ENCODE data around the gene GTF2A1.
A peak's percentile ranks its signal among the peaks of the same experiment; 100 is the strongest.

The GTF2A1 gene

GRCh38 chr14:81172881-81173280 is 47.9 kb downstream of the GTF2A1 start:
- no peak for DNase-seq

- DNase-seq = peak; percentile 3
Measured at GRCh38 chr14:81172353-81172752, 48.4 kb downstream of the GTF2A1 start.

DNA sequence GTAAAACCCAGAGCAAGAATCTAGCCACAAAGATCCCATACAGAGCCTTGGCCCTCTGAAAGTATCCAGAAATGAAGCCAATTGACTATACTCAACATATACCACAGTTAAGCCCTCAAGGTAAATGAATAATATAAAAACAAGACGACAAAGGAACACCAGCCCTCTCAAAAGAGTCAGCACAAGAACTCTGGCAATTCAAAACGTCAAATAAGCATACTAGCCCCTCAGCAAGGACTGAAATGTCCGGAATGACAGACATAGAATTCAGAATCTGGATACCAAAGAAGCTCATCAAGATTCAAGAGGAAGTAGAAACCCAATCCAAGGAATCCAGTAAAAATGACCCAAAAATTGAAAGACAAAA is 49.9 kb downstream of the GTF2A1 start:
- no peak for DNase-seq

DNA sequence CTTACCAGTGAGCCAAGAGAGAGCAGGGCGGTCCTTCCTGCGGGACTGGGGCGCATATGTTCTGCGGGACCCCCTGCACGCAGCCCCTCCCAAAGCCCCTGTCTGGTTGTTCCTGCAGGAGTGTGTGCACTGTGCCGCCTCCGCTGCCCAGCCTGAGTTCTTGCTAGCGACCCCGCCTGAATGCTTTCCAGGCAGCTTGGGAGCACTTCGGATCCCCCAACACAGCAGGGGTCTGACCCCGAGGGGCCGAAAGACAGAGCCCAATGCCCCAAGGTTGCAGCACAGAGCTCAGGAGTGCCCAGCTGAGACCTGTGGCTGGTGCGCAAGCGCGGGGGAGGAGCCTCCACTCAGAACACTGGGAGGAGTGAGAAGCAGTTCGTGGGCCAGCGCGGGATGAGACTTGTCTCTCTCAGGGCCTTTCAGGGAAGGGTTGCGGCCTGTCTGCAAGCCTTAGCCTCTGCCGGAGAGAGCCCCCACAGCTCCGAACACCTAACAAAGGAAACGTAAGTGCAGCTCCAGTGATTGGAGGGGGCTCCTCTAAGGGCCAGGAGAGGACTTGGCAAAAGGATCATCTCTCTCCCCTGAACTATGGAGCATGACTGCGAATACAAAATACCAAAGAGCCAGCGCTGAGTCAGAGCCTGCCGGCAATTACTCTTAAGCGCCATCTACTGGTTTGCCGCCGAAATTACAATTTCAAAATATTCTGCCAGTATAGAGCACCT is 50.5 kb downstream of the GTF2A1 start:
- DNase-seq = peak; percentile 83

GRCh38 chr14:81169711-81170103 is 51.1 kb downstream of the GTF2A1 start:
- DNase-seq = no peak

- no peak for DNase-seq
Measured at GRCh38 chr14:81169267-81169666, 51.5 kb downstream of the GTF2A1 start.

DNA sequence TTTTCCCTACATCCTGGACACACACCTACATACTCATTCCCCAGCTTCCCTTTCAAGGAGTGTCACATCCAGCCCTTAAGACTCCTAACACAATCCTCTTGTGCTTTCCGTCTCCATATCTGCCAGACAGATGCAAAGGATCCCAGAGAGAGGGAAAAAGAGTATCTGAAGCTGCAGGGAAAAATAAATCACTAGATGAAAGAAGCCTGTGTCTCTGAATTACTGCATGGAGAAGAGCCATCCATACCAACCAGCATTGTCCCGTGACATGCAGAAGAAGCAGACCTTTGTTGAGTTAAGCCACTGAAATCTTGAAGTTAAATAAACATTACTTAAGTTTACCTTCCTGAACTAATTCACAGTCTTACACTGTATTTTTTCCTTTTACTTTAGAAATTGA is 54.6 kb downstream of the GTF2A1 start:
- no peak for DNase-seq

DNA sequence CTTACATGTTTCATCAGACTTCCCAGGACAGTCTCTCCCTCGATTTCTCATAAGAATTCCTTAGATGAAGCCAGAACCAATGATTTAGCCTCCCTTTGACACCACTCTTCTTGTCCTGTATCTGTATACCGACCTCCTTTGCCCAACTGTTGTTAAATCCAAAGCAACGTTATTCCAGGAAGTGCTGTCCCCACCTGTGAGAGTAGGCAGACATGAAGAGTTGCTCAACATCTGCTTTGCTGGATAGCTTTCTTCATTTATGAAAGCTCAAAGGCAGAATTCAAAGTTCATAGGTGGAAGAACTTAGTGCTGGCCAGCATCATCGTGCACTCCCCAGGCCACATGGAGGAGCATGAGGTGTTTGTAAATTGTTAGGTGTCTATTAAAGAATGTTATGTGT is 55.6 kb downstream of the GTF2A1 start:
- DNase-seq = no peak

DNA sequence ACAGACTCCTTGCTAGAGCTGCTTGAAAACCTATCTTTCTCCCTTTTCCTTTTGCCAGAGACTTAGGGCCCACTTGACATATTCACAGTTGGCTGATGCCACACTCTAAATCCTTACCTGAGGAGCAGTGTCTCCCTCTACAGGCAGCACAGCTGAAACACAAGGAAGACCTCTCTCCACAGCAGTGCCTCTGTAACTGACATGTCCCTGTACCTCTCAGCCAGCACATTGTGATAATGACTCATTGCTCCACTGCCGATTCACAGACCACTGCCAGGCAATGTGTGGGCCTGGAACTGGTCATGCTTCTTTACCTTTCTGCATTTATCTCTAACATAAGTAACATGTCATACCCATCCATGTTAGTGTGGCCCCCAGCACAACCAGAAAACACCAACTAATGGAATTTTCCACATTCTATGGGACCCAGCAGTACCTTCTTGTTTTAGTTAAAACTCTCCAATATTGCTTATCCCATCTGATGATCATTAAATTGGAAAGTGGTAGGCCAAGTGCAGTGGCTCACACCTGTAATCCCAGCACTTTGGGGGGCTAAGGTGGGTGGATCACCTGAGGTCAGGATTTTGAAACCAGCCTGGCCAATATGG is 56.5 kb downstream of the GTF2A1 start:
- peak; percentile 42 for DNase-seq

- no peak for DNase-seq
Measured at GRCh38 chr14:81162941-81163340, 57.8 kb downstream of the GTF2A1 start.

- DNase-seq = no peak
Measured at GRCh38 chr14:81161749-81162148, 59.0 kb downstream of the GTF2A1 start.

DNA sequence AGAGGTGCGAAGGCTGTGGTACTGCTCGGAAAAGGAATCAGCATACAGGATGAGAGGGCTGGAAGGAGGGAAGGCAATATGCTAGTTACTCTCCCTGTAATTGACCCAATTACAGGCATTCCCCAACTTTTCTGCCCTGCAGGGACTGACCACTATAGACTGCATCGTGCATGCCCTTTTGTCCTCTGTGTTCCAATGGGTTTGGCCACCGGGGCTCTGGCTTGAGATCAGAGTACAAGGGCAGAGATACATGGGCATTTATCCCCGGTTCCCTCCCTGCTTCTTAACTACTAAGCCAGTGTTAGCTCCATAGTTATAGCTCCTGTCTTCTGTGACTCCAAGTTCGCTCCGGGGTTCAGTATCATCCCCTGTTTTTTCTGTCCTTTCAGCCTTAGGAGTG is 59.7 kb downstream of the GTF2A1 start:
- DNase-seq = no peak

DNA sequence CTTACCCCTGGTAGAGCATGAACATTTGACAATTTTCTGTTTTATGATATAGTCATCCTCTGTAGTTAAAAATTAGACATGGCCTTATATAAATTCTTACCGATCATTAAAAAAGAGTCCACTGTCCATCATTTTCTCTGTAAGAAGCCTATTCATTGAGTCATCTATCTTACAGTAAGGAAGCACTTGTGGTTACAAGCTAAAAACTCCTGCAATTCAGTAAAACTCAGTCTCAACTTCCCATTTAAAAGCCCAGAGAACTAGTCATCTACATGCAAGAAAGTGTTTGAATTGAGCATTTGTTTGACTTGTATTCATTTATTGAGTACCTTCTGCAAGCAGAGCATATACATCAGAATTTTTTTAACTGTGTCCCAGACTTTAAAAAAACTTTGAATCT is 63.3 kb downstream of the GTF2A1 start:
- no peak for DNase-seq

DNA sequence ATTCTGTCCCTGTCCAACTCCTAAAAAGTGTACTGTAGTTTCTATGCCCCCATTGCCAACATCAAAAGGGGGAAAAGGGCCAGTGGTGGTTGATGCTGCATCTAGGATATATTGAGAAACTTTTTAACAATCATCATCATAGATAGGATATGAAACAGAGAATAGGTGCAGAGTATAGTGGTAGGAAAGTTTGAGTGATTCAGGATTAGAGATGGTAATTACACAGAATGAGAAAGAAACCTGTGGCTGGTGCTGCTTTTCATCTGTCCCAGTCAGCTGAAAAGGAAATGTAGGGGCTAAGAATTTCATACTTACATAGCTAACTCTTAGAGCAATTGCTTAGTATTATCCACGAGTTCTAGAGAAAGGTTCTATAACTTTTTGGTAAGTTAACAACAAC is 67.6 kb downstream of the GTF2A1 start:
- no peak for DNase-seq

DNA sequence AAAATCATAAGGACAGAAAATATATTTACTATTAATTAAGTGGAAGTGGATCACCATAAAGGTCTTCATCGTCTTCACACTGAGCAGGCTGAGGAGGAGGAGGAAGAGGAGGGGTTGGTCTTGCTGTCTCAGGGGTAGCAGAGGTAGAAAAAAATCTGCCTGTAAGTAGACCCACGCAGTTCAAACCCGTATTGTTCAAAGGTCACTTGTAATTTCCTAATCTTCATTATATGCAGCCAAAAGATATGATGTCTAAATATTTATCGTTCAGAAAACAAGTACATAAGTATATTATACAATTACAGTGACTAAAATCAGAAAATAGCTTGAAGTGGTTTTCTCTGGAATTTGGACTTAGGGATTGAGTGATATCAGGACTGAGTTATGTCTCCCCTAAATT is 72.1 kb downstream of the GTF2A1 start:
- DNase-seq = no peak

DNA sequence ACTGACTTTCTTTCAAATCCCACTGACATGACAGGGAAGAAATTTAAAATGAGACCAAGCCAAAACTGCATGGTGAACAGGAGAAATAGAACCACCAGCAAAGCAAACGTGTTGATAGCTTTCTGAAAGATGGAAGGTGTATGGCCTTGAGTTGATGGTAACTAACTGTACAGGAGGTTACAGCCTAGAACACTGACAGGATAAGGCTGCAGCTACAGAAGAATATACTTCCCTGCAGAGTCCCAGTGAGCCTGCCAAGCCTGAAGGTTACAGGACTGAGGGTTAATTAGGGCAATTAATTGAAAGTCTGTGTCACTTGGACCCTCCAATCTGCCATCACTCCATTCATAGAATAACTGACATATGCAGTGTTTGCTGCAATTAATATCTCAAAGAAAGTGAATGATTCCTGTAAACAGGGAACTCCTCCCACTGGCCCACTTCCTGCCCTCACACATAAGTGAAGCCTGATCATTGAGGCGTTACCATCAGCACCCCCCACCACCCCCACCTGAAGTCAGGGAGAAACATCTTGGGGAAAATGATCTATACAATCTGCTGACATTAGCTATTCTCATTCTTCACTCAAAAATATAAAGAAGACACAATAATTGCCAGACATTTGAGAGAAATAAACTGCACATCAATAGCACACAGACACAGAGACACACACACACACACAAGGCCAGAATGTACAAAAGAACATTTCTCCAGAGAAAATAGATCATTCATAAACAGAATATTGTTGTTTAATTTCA is 73.4 kb downstream of the GTF2A1 start:
- no peak for DNase-seq

DNA sequence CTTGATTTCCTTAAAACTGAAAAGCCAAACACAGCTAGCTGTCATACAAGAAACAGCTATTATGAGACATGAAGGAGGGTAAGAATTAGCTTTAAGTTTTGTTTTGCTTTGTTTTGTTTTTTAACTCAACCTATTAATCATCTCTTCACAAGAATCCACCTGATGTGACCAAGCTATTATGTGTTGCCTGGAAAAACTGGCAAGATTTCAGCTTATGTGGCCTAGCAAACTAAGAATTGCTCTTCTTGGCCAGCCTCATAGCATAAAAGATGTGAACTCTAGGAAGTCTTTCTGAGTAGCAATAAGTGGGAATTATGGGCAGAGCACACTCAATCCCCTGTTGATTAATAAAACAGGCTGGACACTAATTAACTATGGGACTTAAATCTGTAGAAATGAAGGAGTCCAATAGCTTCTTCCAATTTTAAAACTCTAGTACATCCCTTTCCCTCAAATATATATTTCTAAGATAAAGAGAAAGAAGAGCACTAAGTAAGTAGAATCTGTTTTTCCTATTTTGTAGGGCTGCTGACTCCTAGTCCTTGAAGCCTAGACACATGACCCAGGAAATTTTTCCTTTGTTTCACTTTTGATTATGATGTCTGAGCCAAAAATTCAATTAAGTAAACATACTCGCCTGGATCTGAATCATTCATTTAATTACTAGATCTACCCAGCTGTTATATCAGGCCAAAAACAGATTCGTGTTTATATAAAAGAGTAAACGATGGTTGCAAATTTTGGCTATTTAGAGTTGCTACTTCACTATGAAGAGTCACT is 75.7 kb downstream of the GTF2A1 start:
- no peak for DNase-seq

GRCh38 chr14:81143793-81144192 is 77.0 kb downstream of the GTF2A1 start:
- no peak for DNase-seq

- no peak for DNase-seq
Measured at GRCh38 chr14:81141426-81141825, 79.3 kb downstream of the GTF2A1 start.

DNA sequence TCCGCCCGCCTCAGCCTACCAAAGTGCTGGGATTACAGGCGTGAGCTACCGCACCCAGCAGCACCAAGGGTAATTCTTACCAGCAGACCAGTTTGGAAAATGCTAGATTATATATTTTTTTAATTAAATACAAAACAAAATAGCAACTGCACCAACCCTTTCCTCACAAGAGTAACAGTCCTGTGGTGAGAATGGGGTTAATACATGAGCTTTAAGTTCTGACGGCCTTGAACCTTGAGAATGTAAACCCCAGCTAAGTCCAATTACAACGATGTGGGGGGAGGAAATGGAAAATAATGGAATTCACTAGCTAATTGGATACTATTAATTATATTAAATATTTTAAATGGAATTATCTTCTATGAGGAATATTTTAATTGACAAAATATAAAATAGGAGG is 82.3 kb downstream of the GTF2A1 start:
- no peak for DNase-seq

DNA sequence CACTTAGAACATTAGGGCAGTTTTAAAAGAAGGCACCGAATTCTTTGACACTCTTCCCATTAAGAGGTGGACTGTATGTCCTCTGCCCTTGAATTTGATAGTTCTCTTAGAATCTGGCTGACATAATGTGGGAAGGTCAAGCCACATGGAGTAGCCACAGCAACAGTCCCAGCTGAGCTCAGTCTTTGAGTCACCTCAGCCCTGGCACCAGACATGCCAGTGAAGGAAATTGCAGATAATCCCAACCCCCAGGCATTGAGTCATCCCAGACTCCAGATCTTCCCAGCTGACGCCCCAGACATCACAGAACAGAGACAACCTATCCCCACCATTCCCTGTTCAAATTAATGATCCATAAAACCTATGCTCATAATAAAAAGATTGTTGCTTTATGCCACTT is 83.4 kb downstream of the GTF2A1 start:
- DNase-seq = peak; percentile 59

- no peak for DNase-seq
Measured at GRCh38 chr14:81133400-81133799, 87.4 kb downstream of the GTF2A1 start.

DNA sequence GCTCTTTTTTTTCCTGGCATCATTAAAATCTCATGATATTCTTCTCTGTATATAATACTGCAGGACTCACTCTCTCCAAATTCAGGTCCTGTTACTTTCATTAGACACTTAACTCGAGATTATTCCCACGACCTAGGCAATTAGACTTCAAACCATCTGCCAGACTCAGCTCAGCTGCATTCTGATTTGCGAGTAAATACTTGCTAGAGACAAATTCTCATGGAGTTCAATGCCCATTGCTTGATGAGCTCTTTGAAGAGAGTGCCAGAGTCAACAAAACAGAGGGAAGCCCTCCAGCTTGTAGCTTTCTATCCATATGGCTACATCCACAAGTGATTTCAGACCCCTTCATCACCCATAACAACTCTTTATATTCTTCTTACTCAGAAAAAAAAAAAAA is 88.3 kb downstream of the GTF2A1 start:
- DNase-seq = no peak

DNA sequence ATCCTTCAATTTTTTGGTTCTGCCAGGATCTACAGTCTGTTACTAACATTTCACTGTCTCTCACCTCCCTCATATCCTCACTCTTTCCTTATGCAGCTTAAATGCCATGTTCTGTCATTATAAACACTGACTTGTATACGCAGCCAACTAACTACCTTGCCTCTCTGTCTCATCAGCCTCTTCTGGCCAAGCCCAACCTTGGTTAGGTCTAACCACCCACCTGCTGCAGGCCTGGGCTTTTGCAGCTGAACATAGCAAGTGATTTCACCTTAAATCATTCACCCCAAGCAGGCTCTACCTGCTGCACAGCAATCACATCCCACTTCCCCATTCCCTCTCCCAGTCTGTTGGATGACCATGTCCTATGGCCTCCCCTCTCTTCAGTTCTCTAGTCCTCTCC is 91.5 kb downstream of the GTF2A1 start:
- DNase-seq = no peak
